Measurements from ENCODE around the gene GSTO1.
A peak's percentile ranks its signal among the peaks of the same experiment; 100 is the strongest.

The GSTO1 gene

DNA sequence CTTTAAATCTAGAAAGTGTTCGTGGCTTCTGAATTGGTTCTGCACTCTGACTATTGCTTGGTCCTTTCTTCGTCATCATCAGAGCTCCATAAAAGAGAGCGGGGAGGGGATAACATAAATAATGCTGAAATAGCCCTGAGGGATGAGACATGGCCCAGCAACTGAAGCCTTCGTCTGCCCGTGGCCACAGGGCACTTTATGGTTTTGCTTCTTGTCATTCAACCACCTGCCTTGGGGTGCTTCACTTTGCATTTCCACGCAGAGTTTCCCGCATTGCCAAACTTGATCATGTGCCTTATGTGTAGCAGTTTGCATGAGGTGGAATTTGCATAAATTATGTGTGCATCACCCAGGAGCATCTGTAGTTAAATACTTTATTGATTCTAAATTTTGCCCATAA lies 30.2 kb downstream of the GSTO1 start:
- no peak for DNase-seq (ENCODE audit: insufficient read length)
- TF ChIP-seq TAF1 (IDR thresholded peaks at IDR 0.05; ENCODE audit: borderline replicate concordance, low read depth, low read length) = no peak
- no peak for TF ChIP-seq POLR2AphosphoS5 (IDR thresholded peaks at IDR 0.05; ENCODE audit: low read depth, low read length)
- no peak for TF ChIP-seq POLR2A (IDR thresholded peaks at IDR 0.05; ENCODE audit: low read depth, low read length)
- no peak for FAIRE-seq

DNA sequence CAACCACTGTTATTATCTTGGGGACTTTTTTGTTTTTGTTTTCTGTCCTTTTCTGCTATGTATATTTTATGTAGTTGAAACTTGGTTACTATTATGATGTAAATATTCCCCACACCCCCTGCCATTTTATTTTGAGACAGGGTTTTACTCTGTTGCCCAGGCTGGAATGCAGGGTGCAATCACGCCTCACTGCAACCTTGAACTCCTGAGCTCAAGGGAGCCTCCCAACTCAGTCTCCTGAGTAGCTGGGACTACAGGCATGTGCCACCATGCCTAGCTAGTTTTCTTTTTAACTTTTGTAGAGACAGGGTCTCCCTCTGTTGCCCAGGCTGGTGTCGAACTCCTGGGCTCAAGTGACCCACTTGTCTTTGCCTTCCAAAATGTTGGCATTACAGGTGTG lies 32.2 kb downstream of the GSTO1 start:
- FAIRE-seq (no peak), DNase-seq (ENCODE audit: insufficient read length) (no peak)
- TF ChIP-seq TAF1 (IDR thresholded peaks at IDR 0.05; ENCODE audit: borderline replicate concordance, low read depth, low read length) = no peak
- TF ChIP-seq POLR2AphosphoS5 (IDR thresholded peaks at IDR 0.05; ENCODE audit: low read depth, low read length) = no peak
- TF ChIP-seq POLR2A (IDR thresholded peaks at IDR 0.05; ENCODE audit: low read depth, low read length) = no peak

DNA sequence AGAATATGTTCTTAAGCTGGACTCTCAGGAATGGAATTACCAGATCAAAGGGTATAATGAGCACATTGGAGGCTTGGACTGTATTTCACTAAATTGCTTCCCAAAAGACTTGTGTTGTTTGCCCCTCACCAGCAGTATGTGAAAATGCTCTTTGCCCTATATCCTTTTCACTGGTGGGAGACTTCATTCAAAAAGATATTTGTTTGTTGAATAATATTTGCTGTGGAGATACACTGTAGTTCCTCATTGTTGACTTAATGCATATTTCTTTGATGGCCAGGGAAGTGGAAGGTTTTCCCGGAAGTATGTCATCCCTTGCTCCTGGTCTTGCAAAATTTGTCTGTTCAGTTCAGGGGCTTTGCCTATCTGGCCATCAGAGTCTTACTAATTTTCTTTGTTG lies 33.7 kb downstream of the GSTO1 start:
- FAIRE-seq = no peak
- TF ChIP-seq POLR2AphosphoS5 (IDR thresholded peaks at IDR 0.05; ENCODE audit: low read depth, low read length) (no peak), TAF1 (IDR thresholded peaks at IDR 0.05; ENCODE audit: borderline replicate concordance, low read depth, low read length) (no peak), POLR2A (IDR thresholded peaks at IDR 0.05; ENCODE audit: low read depth, low read length) (no peak)
- no peak for DNase-seq (ENCODE audit: insufficient read length)

DNA sequence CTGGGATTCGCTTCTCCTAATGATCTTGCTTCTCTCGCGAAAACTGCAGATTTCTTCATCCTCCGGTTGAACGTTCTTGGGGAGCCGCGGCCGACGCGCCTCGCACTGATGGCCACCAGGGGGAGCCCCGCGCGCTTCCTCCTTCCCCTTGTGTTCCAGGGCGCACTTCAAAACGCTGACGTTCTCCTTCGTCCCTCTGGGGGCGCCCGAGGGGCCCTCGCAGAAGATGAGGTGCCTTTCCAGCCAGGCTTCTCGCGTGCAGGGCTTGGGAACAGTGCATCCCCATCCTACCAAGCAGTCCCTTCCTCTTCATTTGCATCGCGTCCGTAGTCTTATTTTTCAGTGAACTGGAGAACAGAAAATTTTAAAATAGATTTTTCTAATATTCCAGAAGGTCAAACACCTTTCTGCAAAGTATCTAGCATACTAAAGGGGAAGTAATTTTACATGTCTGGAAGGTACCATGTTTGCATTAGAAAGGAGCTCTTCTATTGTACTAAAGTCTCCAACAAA lies 36.8 kb downstream of the GSTO1 start:
- FAIRE-seq (peak; percentile 92), DNase-seq (ENCODE audit: insufficient read length) (peak; percentile 71)
- no peak for TF ChIP-seq POLR2AphosphoS5 (IDR thresholded peaks at IDR 0.05; ENCODE audit: low read depth, low read length)
- no peak for TF ChIP-seq POLR2A (IDR thresholded peaks at IDR 0.05; ENCODE audit: low read depth, low read length)
- TF ChIP-seq TAF1 (IDR thresholded peaks at IDR 0.05; ENCODE audit: borderline replicate concordance, low read depth, low read length) = no peak

DNA sequence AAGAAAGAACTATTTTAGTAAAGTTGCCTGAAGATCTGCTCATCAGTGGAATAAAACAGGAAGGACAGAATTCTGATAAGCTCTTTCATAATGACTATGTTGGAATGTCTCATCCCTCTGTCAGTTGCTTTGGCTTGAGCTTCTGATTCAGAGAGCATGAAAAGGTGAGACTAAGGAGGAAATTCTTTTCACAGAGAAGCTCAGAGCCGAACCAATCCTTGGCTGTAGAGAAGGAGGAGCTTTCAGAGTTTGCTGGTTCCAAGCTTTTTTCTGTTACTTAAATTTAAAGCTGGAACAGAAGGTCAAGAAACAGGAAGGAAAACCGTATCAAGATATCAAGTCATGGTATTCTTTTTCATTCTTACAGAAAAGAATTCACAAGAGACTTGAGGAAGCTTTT lies 38.3 kb downstream of the GSTO1 start:
- DNase-seq (ENCODE audit: insufficient read length) (no peak), FAIRE-seq (no peak)
- TF ChIP-seq TAF1 (IDR thresholded peaks at IDR 0.05; ENCODE audit: borderline replicate concordance, low read depth, low read length) (no peak), POLR2AphosphoS5 (IDR thresholded peaks at IDR 0.05; ENCODE audit: low read depth, low read length) (no peak), POLR2A (IDR thresholded peaks at IDR 0.05; ENCODE audit: low read depth, low read length) (no peak)

DNA sequence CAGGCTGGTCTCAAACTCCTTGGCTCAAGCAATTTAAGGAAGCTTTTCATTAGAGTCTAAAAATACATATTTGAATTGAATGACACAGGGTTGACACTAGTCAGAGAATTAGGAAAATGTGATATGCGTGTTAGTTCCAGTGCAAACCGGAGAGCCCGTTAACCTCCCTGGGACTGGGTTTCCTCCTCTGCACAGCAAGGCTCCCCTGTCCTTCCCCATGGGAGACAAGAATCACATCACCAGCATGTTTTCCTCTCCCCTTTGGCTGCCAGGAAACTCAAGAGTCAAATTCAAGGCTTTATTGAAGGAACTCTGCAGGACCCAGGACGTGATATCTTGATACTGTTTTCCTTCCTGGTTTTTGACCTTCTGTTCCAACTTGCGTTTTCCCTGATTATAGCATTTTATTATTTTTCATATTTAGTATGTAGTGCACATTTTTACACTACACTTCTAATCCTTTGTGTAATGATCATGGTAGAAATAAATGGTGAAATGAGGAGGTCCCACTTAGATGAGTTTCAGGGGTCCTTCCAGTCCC lies 39.2 kb downstream of the GSTO1 start:
- DNase-seq (ENCODE audit: insufficient read length) (no peak), FAIRE-seq (no peak)
- no peak for TF ChIP-seq POLR2A (IDR thresholded peaks at IDR 0.05; ENCODE audit: low read depth, low read length)
- TF ChIP-seq POLR2AphosphoS5 (IDR thresholded peaks at IDR 0.05; ENCODE audit: low read depth, low read length) = no peak
- TF ChIP-seq TAF1 (IDR thresholded peaks at IDR 0.05; ENCODE audit: borderline replicate concordance, low read depth, low read length) = no peak

DNA sequence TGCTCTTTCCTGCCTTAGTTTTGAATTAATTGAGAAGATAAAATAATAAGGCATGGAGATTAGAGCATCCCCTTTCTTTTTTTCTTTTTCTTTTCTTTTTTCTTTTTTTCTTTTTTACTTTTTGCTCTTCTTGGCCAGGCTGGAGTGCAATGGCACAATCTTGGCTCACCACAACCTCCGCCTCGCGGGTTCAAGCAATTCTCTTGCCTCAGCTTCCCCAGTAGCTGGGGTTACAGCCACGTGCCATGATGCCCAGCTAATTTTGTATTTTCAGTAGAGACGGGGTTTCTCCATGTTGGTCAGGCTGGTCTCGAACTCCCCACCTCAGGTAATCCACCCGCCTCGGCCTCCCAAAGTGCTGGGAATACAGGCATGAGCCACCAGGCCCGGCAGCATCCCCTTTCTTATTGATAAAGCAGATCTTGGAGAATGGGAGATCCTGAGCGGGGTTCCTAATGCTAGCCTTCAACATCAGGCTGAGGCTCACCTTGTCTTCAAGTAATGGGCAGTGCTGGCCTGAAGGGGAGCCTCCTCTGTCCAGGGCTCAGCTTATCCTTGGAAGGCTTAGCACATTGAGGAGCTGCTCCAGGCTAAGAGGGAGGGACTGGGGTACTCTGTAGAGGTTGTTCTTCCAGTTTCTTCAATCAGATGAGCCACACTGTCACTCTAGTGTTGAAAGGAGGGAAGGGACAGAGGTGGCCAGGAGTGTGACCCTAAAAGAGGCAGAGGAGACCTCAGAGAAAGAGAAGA lies 42.2 kb downstream of the GSTO1 start:
- no peak for DNase-seq (ENCODE audit: insufficient read length)
- TF ChIP-seq TAF1 (IDR thresholded peaks at IDR 0.05; ENCODE audit: borderline replicate concordance, low read depth, low read length) (no peak), POLR2A (IDR thresholded peaks at IDR 0.05; ENCODE audit: low read depth, low read length) (no peak), POLR2AphosphoS5 (IDR thresholded peaks at IDR 0.05; ENCODE audit: low read depth, low read length) (no peak)
- no peak for FAIRE-seq

DNA sequence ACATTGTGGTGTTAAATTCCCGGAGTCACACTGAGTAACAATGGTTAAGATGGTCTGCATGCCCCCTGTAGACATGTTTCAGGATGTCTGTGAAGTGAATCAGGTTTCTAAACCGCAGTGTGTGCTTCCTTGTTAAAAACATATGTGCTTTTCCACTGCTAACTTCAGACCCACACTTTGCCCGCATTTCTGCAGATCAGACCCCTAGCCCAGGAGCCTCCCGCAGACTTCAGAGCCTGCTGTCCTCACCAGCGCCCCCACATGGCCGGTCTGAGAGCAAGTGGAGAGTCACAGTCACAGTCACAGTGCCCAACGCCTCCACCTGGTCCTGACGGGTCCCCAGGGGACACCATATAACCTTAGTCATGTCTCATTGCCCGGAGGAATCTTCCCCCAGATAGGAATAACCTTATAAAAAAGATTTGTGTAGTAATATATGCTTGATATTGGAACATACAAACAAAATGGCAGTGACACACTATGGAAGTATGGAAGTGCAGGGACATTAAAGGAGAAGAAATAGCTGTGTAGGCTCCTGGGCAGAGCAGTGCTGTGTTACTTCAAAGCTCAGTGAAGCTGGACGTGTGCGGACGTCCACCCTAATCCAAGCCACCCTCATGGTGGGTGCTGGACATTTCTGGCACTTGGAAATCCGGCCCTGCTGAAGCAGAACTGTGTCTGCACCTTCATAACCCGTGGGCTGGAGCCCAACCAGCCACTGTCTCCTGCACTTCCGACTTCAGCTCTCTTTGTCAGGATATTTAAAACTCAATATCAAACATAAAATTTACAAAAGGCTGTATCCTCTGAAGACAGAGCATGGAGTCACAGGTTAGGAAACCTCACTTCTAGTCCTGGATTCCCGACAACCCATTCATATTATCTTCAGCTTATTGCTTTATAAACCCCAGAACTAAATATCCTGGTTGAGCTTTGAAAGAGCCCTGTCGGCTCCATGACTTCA lies 43.3 kb downstream of the GSTO1 start:
- TF ChIP-seq TAF1 (IDR thresholded peaks at IDR 0.05; ENCODE audit: borderline replicate concordance, low read depth, low read length) = no peak
- no peak for TF ChIP-seq POLR2AphosphoS5 (IDR thresholded peaks at IDR 0.05; ENCODE audit: low read depth, low read length)
- no peak for TF ChIP-seq POLR2A (IDR thresholded peaks at IDR 0.05; ENCODE audit: low read depth, low read length)
- DNase-seq (ENCODE audit: insufficient read length) (no peak), FAIRE-seq (no peak)

DNA sequence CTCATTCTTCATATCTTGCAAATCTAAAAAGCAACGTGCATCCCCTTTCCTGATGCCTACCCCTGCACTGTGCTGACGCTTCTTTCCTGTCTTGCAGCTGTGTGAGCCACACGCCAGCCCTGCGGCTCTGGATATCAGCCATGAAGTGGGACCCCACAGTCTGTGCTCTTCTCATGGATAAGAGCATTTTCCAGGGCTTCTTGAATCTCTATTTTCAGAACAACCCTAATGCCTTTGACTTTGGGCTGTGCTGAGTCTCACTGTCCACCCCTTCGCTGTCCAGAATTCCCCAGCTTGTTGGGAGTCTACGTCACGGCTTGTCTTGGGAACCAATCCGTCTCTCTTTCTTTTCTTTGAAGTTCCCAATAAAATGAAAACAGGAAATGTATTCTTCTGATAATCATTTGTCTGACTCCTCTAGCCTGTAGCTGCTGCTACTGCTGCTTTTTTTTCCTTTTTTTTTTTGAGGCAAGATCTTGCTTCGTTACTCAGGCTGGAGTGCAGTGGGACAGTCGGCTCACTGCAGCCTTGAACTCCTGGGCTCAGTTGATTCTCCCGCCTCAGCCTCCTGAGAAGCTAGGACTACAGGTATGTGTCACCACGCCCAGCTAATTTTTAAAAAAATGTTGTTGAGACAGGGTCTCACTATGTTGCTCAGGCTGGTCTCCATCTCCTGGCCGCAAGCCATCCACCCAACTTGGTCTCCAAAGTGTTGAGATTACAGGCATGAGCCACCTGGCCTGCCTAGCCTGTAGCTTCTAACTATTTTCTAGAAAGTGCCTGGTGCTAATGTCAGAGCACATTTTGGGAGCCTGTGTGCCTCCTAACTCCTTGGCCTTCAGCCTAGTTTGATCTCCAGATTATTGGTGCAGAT lies 44.6 kb downstream of the GSTO1 start:
- TF ChIP-seq TAF1 (IDR thresholded peaks at IDR 0.05; ENCODE audit: borderline replicate concordance, low read depth, low read length) (no peak), POLR2A (IDR thresholded peaks at IDR 0.05; ENCODE audit: low read depth, low read length) (no peak), POLR2AphosphoS5 (IDR thresholded peaks at IDR 0.05; ENCODE audit: low read depth, low read length) (no peak)
- DNase-seq (ENCODE audit: insufficient read length) = no peak
- FAIRE-seq = no peak

- FAIRE-seq (no peak), DNase-seq (ENCODE audit: insufficient read length) (no peak)
- TF ChIP-seq POLR2AphosphoS5 (IDR thresholded peaks at IDR 0.05; ENCODE audit: low read depth, low read length) (no peak), TAF1 (IDR thresholded peaks at IDR 0.05; ENCODE audit: borderline replicate concordance, low read depth, low read length) (no peak), POLR2A (IDR thresholded peaks at IDR 0.05; ENCODE audit: low read depth, low read length) (no peak)
These were observed 45.5 kb downstream of the GSTO1 start for GRCh38 chr10:104300002-104300735.
